Tibial artery (tissue), 4 donors: ENCODE measurements around the gene H1-8.

Experiments used
- DNase-seq, 2 donors: peaks; one replicate each; pipeline ENCODE4 v3.0.0-alpha.2; 2019
- H3K27ac ChIP-seq, 2 donors: fragments of 200-600 bp; sonication (generic) in 1 of 2; 1 replicate in 1 of 2; 2 replicates in 1 of 2; pipeline ENCODE4 v1.5.1; 2018 to 2019; ENCODE audit warnings: mild to moderate bottlenecking in 1 of 2
- H3K27me3 ChIP-seq, 2 donors: fragments of 200-600 bp; sonication (generic) in 1 of 2; one replicate each; pipeline versions ENCODE4 v1.5.1 to v1.6.0; 2016 to 2019
- H3K36me3 ChIP-seq, 3 donors: fragments of 200-600 bp; sonication (generic) in 2 of 3; one replicate each; pipeline ENCODE4 v1.5.1; 2016 to 2019; ENCODE audit warnings: mild to moderate bottlenecking in 2 of 3
- H3K4me1 ChIP-seq, 4 donors: fragments of 200-600 bp; sonication (generic) in 2 of 4; 1 replicate in 3 of 4; 2 replicates in 1 of 4; pipeline ENCODE4 v1.5.1; 2016 to 2019
- H3K4me3 ChIP-seq, 2 donors: fragments of 200-600 bp; sonication (generic) in 1 of 2; 1 replicate in 1 of 2; 2 replicates in 1 of 2; pipeline ENCODE4 v1.5.1; 2018 to 2019; ENCODE audit warnings: mild to moderate bottlenecking in 2 of 2
- H3K9me3 ChIP-seq, 3 donors: fragments of 200-600 bp; sonication (generic) in 1 of 3; one replicate each; pipeline ENCODE4 v1.5.1; 2016 to 2019
- intact Hi-C: fragments of 100-400 bp; cut with DNase I; formaldehyde crosslinking; loops from one replicate; pipeline ENCODE4 v1.15.0; 2023; ENCODE audit warnings: low total_unique reads
- TF ChIP-seq, protein P1 (sequence below), 2 experiments: fragments of 200-600 bp in 1 of 2; fragments of 450-650 bp in 1 of 2; IDR thresholded peaks; one replicate each; pipeline ENCODE4 v1.5.1; 2017 to 2019; ENCODE audit warnings: antibody characterized with exemption in 2 of 2, mild to moderate bottlenecking in 1 of 2, moderate library complexity in 1 of 2

H1-8 gene

DNA sequence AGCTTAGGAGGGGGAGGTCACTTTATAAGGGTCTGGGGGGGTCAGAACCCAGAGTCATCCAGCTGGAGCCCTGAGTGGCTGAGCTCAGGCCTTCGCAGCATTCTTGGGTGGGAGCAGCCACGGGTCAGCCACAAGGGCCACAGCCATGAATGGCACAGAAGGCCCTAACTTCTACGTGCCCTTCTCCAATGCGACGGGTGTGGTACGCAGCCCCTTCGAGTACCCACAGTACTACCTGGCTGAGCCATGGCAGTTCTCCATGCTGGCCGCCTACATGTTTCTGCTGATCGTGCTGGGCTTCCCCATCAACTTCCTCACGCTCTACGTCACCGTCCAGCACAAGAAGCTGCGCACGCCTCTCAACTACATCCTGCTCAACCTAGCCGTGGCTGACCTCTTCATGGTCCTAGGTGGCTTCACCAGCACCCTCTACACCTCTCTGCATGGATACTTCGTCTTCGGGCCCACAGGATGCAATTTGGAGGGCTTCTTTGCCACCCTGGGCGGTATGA is 14.3 kb upstream of the H1-8 start, which contains the start of gene RHO:
Gene RHO (plus strand): TSS at position 51 of the 512 bp plus-strand sequence. CDS start 95 bp downstream, at position 146.
- DNase-seq, result no peak
- TF ChIP-seq, protein P1, sequence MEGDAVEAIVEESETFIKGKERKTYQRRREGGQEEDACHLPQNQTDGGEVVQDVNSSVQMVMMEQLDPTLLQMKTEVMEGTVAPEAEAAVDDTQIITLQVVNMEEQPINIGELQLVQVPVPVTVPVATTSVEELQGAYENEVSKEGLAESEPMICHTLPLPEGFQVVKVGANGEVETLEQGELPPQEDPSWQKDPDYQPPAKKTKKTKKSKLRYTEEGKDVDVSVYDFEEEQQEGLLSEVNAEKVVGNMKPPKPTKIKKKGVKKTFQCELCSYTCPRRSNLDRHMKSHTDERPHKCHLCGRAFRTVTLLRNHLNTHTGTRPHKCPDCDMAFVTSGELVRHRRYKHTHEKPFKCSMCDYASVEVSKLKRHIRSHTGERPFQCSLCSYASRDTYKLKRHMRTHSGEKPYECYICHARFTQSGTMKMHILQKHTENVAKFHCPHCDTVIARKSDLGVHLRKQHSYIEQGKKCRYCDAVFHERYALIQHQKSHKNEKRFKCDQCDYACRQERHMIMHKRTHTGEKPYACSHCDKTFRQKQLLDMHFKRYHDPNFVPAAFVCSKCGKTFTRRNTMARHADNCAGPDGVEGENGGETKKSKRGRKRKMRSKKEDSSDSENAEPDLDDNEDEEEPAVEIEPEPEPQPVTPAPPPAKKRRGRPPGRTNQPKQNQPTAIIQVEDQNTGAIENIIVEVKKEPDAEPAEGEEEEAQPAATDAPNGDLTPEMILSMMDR (IDR thresholded peaks at IDR 0.05), result no peak
- Histone ChIP-seq H3K4me3 (no peak within 1 kb of the TSS), H3K27ac (no peak within 1 kb of the TSS), H3K9me3 (no peaks in the 10 kb centered on the region), H3K27me3 (no peaks in the 10 kb centered on the region), H3K36me3 (no peaks in the 10 kb centered on the region), H3K4me1 (peaks cover 0 to 10% (median 5%) of the 10 kb centered on the region in 4 donors)
- intact Hi-C loops, result no loop called here

DNA sequence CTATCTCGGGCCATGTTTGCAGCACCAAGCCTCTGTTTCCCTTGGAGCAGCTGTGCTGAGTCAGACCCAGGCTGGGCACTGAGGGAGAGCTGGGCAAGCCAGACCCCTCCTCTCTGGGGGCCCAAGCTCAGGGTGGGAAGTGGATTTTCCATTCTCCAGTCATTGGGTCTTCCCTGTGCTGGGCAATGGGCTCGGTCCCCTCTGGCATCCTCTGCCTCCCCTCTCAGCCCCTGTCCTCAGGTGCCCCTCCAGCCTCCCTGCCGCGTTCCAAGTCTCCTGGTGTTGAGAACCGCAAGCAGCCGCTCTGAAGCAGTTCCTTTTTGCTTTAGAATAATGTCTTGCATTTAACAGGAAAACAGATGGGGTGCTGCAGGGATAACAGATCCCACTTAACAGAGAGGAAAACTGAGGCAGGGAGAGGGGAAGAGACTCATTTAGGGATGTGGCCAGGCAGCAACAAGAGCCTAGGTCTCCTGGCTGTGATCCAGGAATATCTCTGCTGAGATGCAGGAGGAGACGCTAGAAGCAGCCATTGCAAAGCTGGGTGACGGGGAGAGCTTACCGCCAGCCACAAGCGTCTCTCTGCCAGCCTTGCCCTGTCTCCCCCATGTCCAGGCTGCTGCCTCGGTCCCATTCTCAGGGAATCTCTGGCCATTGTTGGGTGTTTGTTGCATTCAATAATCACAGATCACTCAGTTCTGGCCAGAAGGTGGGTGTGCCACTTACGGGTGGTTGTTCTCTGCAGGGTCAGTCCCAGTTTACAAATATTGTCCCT is 13.4 kb upstream of the H1-8 start:
- Histone ChIP-seq H3K4me1 (peaks cover 0 to 10% (median 5%) of the 10 kb centered on the region in 4 donors), H3K4me3 (no peak overlapping the region), H3K27me3 (no peaks in the 10 kb centered on the region), H3K27ac (no peak overlapping the region), H3K36me3 (no peaks in the 10 kb centered on the region), H3K9me3 (no peaks in the 10 kb centered on the region)
- no peak for DNase-seq
- intact Hi-C loops, result no loop called here
- TF ChIP-seq, protein P1 (IDR thresholded peaks at IDR 0.05), result no peak

DNA sequence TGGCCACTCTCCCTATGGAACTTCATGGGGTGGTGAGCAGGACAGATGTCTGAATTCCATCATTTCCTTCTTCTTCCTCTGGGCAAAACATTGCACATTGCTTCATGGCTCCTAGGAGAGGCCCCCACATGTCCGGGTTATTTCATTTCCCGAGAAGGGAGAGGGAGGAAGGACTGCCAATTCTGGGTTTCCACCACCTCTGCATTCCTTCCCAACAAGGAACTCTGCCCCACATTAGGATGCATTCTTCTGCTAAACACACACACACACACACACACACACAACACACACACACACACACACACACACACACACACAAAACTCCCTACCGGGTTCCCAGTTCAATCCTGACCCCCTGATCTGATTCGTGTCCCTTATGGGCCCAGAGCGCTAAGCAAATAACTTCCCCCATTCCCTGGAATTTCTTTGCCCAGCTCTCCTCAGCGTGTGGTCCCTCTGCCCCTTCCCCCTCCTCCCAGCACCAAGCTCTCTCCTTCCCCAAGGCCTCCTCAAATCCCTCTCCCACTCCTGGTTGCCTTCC is 12.7 kb upstream of the H1-8 start:
- intact Hi-C loops, result no loop called here
- H3K4me1 ChIP-seq, result peaks cover 0 to 11% (median 6%) of the 10 kb centered on the region in 4 donors
- TF ChIP-seq, protein P1 (IDR thresholded peaks at IDR 0.05), result no peak

DNA sequence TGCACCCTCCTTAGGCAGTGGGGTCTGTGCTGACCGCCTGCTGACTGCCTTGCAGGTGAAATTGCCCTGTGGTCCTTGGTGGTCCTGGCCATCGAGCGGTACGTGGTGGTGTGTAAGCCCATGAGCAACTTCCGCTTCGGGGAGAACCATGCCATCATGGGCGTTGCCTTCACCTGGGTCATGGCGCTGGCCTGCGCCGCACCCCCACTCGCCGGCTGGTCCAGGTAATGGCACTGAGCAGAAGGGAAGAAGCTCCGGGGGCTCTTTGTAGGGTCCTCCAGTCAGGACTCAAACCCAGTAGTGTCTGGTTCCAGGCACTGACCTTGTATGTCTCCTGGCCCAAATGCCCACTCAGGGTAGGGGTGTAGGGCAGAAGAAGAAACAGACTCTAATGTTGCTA is 12.2 kb upstream of the H1-8 start:
- DNase-seq, result no peak

More for the DNA sequence above, 12.7 kb upstream of the H1-8 start:
- Histone ChIP-seq H3K27me3 (no peaks in the 10 kb centered on the region), H3K9me3 (no peaks in the 10 kb centered on the region), H3K36me3 (no peaks in the 10 kb centered on the region), H3K27ac (no peak overlapping the region), H3K4me3 (no peak overlapping the region)
- no peak for DNase-seq

DNA sequence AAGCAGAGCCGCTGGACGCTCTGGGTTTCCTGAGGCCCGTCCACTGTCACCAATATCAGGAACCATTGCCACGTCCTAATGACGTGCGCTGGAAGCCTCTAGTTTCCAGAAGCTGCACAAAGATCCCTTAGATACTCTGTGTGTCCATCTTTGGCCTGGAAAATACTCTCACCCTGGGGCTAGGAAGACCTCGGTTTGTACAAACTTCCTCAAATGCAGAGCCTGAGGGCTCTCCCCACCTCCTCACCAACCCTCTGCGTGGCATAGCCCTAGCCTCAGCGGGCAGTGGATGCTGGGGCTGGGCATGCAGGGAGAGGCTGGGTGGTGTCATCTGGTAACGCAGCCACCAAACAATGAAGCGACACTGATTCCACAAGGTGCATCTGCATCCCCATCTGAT is 11.3 kb upstream of the H1-8 start:
- peaks cover 0 to 23% (median 8%) of the 10 kb centered on the region in 4 donors for H3K4me1 ChIP-seq
- H3K27ac ChIP-seq, result no peak overlapping the region
- H3K4me3 ChIP-seq, result no peak overlapping the region
- H3K9me3 ChIP-seq, result no peaks in the 10 kb centered on the region
- TF ChIP-seq, protein P1 (IDR thresholded peaks at IDR 0.05), result no peak
- H3K27me3 ChIP-seq, result no peaks in the 10 kb centered on the region
- intact Hi-C loops, result no loop called here
- H3K36me3 ChIP-seq, result no peaks in the 10 kb centered on the region
- no peak for DNase-seq

More for the DNA sequence above, 12.2 kb upstream of the H1-8 start:
- H3K4me1 ChIP-seq, result peaks cover 0 to 16% (median 8%) of the 10 kb centered on the region in 4 donors
- intact Hi-C loops, result no loop called here
- TF ChIP-seq, protein P1 (IDR thresholded peaks at IDR 0.05), result no peak
- H3K36me3 ChIP-seq, result no peaks in the 10 kb centered on the region
- no peaks in the 10 kb centered on the region for H3K27me3 ChIP-seq
- no peaks in the 10 kb centered on the region for H3K9me3 ChIP-seq
- H3K4me3 ChIP-seq, result no peak overlapping the region
- H3K27ac ChIP-seq, result no peak overlapping the region
